A673 (cell line): ENCODE results near the gene MAL. TPM values are rescaled to one million over a fixed set of nuclear protein-coding genes. Genes with fewer than 3 reads are reported as not detected.

Experiments
- BruUV-seq: library from RNA; stranded (reverse); fragments of 400-500 nt; replicated peaks from 2 replicates; lab custom pipeline; 2021; lab: Mats Ljungman, UMichigan
- CTCF ChIA-PET: fragments of 300-600 bp; sonication (Branson Sonifier 250); formaldehyde crosslinking; loops from one replicate; lab custom pipeline; 2022; ENCODE audit warnings: antibody characterized with exemption; lab: Charles Lee
- POLR2A ChIA-PET: fragments of 300-600 bp; sonication (Branson Sonifier 250); formaldehyde crosslinking; loops from one replicate; lab custom pipeline; 2022; ENCODE audit warnings: antibody characterized with exemption; ENCODE audit not compliant: low non-redundant PET; lab: Charles Lee
- DNase-seq: peaks from one replicate; pipeline ENCODE4 v3.0.0-alpha.2; 2015; ENCODE audit warnings: low spot score
- H3K27ac ChIP-seq: fragments of 200-600 bp; sonication (generic); 2 replicates; pipeline ENCODE4 v1.5.1; 2016; ENCODE audit warnings: mixed run types, low read depth, mild to moderate bottlenecking, mixed read lengths, antibody characterized with exemption, low read length; ENCODE audit not compliant: poor library complexity, severe bottlenecking
- H3K27me3 ChIP-seq: fragments of 200-600 bp; sonication (generic); replicated peaks from 2 replicates; pipeline ENCODE4 v1.6.1; 2017; ENCODE audit warnings: mixed run types, low read depth, mild to moderate bottlenecking, mixed read lengths, antibody characterized with exemption, low read length; ENCODE audit not compliant: insufficient read depth, poor library complexity
- H3K36me3 ChIP-seq: fragments of 200-600 bp; sonication (generic); 2 replicates; pipeline ENCODE4 v1.6.1; 2016; ENCODE audit warnings: mixed run types, mild to moderate bottlenecking, mixed read lengths, antibody characterized with exemption, low read length; ENCODE audit not compliant: insufficient read depth, poor library complexity, severe bottlenecking
- H3K4me1 ChIP-seq: fragments of 200-600 bp; sonication (generic); 2 replicates; pipeline ENCODE4 v1.6.1; 2017; ENCODE audit warnings: mixed run types, mild to moderate bottlenecking, mixed read lengths, antibody characterized with exemption, low read length; ENCODE audit not compliant: insufficient read depth, poor library complexity, severe bottlenecking
- H3K4me3 ChIP-seq: fragments of 200-600 bp; sonication (generic); 2 replicates; pipeline ENCODE4 v1.5.1; 2016; ENCODE audit warnings: low read depth, mixed run types, mild to moderate bottlenecking, mixed read lengths, low read length; ENCODE audit not compliant: poor library complexity, severe bottlenecking
- H3K9me3 ChIP-seq: fragments of 200-600 bp; sonication (generic); 2 replicates; pipeline ENCODE4 v1.6.1; 2016; ENCODE audit warnings: mixed run types, low read depth, mild to moderate bottlenecking, mixed read lengths, antibody characterized with exemption, low read length; ENCODE audit not compliant: poor library complexity, severe bottlenecking
- EZH2 ChIP-seq: fragments of 200-600 bp; sonication (generic); IDR thresholded peaks from 2 replicates; pipeline ENCODE4 v1.6.1; 2017; ENCODE audit warnings: borderline replicate concordance, low read depth, mild to moderate bottlenecking, mixed read lengths, antibody characterized with exemption, low read length; ENCODE audit not compliant: poor library complexity, severe bottlenecking
- intact Hi-C: fragments of 100-400 bp; cut with micrococcal nuclease; formaldehyde crosslinking; loops from one replicate; pipeline ENCODE4 v1.10.0; 2022; ENCODE audit not compliant: unreplicated experiment
- total RNA-seq: library from RNA; stranded (reverse); gene quantifications from 2 replicates; pipeline ENCODE4 v1.2.3, GENCODE V29; 2021
- TF ChIP-seq, protein P1 (sequence below): fragments of 300-800, 200-600 bp; sonication (generic); conservative IDR thresholded peaks from 2 replicates; pipeline ENCODE4 v1.5.1; 2017; ENCODE audit warnings: low read depth, mild to moderate bottlenecking, antibody characterized with exemption, low read length, moderate library complexity, mixed read lengths

Gene MAL
- total RNA-seq, 1 experiment from 2014 or later, result not detected

DNA sequence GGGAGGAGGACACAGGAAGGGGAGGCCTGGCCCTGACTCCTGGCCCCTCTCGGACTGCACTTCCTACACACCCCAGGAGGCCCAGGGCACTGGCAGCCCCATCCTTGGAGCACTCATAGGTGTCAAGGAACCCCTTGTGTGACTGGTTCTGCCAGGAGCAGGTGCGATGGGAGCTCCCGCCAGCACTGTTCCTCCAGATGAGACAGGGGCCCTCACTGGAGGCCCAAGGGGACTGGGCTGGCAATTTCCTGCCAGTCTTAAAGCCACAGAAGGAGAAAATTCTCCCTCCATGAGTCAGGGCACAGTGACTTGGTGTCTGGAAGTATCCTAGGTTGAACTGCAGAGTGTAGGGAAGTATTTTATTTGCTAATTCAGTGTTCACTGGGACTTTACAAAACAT is 42.8 kb upstream of the MAL start:
- H3K9me3 ChIP-seq, result no peaks in the 10 kb centered on the region
- H3K36me3 ChIP-seq, result no peaks in the 10 kb centered on the region
- H3K27ac ChIP-seq, result no peak overlapping the region
- DNase-seq, result no peak
- ChIA-PET POLR2A (no interaction called here), CTCF (no interaction called here)
- no peak overlapping the region for H3K4me3 ChIP-seq
- H3K4me1 ChIP-seq, result no peaks in the 10 kb centered on the region
- H3K27me3 ChIP-seq, result peaks cover 6% of the 10 kb centered on the region
- intact Hi-C loops, result no loop called here
- BruUV-seq, result no TSS peak
- TF ChIP-seq EZH2, result no peak
- TF ChIP-seq, protein P1, sequence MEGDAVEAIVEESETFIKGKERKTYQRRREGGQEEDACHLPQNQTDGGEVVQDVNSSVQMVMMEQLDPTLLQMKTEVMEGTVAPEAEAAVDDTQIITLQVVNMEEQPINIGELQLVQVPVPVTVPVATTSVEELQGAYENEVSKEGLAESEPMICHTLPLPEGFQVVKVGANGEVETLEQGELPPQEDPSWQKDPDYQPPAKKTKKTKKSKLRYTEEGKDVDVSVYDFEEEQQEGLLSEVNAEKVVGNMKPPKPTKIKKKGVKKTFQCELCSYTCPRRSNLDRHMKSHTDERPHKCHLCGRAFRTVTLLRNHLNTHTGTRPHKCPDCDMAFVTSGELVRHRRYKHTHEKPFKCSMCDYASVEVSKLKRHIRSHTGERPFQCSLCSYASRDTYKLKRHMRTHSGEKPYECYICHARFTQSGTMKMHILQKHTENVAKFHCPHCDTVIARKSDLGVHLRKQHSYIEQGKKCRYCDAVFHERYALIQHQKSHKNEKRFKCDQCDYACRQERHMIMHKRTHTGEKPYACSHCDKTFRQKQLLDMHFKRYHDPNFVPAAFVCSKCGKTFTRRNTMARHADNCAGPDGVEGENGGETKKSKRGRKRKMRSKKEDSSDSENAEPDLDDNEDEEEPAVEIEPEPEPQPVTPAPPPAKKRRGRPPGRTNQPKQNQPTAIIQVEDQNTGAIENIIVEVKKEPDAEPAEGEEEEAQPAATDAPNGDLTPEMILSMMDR, result no peak

DNA sequence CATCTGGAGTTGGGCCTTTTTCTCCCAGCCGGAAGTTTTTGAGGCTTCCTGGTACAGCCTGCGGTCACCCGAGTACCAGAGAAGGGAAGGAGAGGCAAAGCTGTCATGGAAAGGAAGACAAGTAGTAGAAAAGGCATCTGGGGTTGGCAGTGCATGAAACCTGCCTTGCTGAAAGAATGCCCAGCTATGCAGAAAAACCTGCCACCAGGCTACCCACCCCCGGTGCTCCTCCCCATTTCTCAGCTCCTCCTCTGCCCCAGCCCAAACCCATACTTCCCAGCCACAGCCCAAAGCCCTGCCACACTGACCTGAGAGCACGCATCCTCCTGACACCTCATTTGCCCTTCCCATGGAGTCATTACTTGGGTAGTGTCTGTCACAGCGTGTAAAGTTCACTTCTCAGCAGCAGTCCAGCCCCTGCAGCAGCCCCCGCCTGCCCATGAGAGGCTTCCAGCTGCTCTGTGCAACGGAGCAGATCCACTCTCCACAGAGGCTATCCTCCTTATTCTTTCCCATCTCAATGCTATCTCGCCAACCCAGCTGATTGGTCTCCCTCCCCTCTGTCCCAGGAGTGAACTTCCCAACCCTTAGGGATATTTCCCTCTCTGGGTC is 40.4 kb upstream of the MAL start:
- Histone ChIP-seq H3K36me3 (no peaks in the 10 kb centered on the region), H3K9me3 (no peaks in the 10 kb centered on the region), H3K4me3 (no peak overlapping the region), H3K27me3 (peaks cover 18% of the 10 kb centered on the region), H3K27ac (no peak overlapping the region), H3K4me1 (no peaks in the 10 kb centered on the region)
- no peak for TF ChIP-seq EZH2
- TF ChIP-seq, protein P1, result no peak
- POLR2A ChIA-PET, result no interaction called here
- no peak for DNase-seq
- no TSS peak for BruUV-seq
- CTCF ChIA-PET, result no interaction called here
- intact Hi-C loops, result no loop called here

DNA sequence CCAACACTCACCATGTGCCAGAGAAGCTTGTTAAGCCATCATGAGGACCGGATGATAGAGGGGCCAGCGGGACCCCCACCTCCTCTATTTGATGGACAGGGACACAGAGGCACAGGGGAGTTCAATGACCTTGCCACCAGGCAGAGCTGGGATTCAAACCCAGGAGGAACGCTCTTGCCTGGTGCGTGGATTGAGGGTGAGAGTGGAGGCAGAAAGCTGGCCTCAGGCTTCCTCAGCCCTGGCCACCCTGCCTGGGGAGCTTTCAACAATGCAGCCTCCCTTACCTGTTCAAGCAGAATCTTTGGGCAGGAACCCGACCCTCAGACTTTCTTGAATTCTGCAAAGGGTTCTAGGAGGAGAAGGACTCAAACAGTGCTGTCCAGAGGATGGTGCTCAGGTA is 39.9 kb upstream of the MAL start:
- peaks cover 18% of the 10 kb centered on the region for H3K27me3 ChIP-seq
- POLR2A ChIA-PET, result no interaction called here
- no peak for DNase-seq
- H3K4me1 ChIP-seq, result no peaks in the 10 kb centered on the region
- intact Hi-C loops, result loop anchor here (1.0 kb wide), 1 partner anchor 130 kb away; no protein-coding TSS in a partner anchor
- TF ChIP-seq, protein P1, result no peak
- TF ChIP-seq EZH2, result no peak
- CTCF ChIA-PET, result interaction anchor here (0.9 to 1.4 kb wide), 2 partner anchors 10 to 29 kb away, joined by 3 to 9 read pairs; no protein-coding TSS in a partner anchor
- H3K9me3 ChIP-seq, result no peaks in the 10 kb centered on the region
- H3K36me3 ChIP-seq, result no peaks in the 10 kb centered on the region
- BruUV-seq, result no TSS peak
- no peak overlapping the region for H3K4me3 ChIP-seq
- H3K27ac ChIP-seq, result no peak overlapping the region
